HL-60/S4 (cell line): ENCODE results near the gene SP6.

ENCODE experiments used
- in situ Hi-C: fragments of 300-500 bp; cut with MboI; formaldehyde crosslinking; loops from 2 replicates; pipeline ENCODE4 v1.14.3; 2022; ENCODE audit warnings: low sequenced_read_pairs

The SP6 gene

DNA sequence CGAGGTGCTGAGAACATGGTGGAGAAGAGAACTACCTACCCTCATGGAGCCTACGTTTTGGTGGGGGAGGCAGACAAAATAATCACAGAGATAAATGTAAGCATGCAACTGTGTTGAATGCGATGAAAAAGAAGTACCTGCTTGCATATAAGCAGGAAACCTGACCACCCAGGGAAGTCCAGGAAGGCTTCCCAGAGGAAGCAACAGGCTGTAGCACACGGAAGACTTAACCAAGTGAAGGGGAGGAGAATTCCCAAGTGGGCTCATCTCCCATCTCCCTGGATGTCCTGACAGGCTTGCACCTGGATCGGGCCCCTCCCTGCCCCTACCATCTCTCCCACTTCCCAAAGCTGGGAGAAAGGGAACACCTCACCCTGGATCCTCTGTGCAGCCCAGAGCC lies 11.9 kb downstream of the SP6 start:
- in situ Hi-C loops, result loop anchor here (10.0 kb wide), 1 partner anchor 176 kb away; no protein-coding TSS in a partner anchor

DNA sequence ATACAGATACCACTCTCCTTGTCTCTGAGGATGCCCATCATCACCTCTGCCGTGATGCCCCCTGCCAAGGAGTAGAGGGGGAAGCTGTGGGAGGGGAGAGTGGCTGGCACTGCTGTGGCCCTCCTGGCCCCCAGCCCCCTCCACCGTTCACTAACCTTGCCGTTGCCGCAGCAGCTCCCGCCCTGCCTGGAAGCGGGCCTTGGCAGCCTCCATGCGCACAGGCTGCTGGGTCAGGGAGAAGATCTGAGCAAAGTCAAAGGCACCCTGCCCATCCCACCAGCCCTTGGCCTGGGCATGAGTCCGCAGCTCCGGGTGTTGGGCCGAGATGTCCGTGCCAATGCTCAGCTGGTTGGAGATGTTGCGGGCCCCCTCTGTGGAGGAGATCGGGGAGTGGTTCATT lies 12.3 kb downstream of the SP6 start:
- in situ Hi-C loops, result loop anchor here (10.0 kb wide), 1 partner anchor 176 kb away; no protein-coding TSS in a partner anchor

GRCh38 chr17:47837401-47838039 lies 13.4 kb downstream of the SP6 start:
- in situ Hi-C loops, result loop anchor here (10.0 kb wide), 1 partner anchor 177 kb away; no protein-coding TSS in a partner anchor

- in situ Hi-C loops, result loop anchor here (10.0 kb wide), 1 partner anchor 178 kb away; no protein-coding TSS in a partner anchor
Observed at GRCh38 chr17:47836601-47837000, 14.4 kb downstream of the SP6 start.

- in situ Hi-C loops, result loop anchor here (10.0 kb wide), 1 partner anchor 180 kb away; no protein-coding TSS in a partner anchor
Observed at GRCh38 chr17:47834756-47835155, 16.2 kb downstream of the SP6 start.

DNA sequence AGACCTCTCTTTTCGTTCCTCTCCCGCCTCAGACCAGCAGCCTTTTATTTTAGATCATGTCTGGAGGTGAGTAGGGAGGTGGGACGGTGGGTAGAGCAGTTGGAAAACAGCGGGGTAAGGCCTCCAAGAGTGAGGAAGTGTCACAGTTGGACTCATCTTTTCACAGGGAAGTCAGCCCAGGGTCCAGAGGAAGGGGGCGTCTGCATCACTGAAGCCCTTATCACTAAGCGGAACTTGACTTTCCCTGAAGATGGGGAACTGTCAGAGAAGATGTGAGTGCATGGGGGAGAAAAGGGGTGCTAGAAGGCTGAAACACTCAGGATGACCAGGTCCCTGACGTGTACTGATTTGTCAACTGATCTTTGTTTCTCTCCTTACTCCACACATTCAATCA lies 19.0 kb downstream of the SP6 start:
- in situ Hi-C loops, result loop anchor here (10.0 kb wide), 1 partner anchor 183 kb away; no protein-coding TSS in a partner anchor

- in situ Hi-C loops, result loop anchor here (10.0 kb wide), 1 partner anchor 184 kb away; no protein-coding TSS in a partner anchor
Observed at GRCh38 chr17:47831003-47831933, 19.7 kb downstream of the SP6 start, which contains the start of the genes LRRC46 and MRPL10. LRRC46 (plus strand) TSS chr17:47831670; CDS start chr17:47831990, 320 bp downstream. MRPL10 (minus strand) TSS chr17:47831541; CDS start chr17:47831511, 30 bp downstream.

DNA sequence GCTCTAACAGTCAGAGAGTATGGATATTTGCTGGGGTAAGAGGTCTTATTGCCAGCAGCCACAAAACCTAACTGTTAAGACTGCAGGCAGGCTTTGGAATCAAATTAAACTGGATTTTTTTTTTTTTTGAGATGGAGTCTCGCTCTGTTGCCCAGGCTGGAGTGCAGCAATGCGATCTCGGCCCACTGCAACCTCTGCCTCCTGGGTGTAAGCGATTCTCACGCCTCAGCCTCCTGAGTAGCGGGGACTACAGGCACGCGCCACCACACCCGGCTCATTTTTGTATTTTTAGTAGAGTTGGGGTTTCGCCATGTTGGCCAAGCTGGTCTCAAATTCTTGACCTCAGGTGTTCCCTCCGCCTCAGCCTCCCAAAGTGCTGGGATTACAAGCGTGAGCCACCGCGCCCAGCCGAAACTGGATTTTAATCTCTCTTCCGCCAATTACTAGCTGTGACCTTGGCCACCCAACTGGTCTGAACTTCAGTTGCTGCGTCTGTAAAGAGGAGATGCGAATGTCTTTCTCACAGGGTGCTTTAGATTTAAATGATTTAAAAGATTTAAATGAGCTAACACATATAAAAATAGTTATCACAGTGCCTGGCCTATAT lies 20.5 kb downstream of the SP6 start:
- in situ Hi-C loops, result loop anchor here (10.0 kb wide), 1 partner anchor 184 kb away; no protein-coding TSS in a partner anchor

- in situ Hi-C loops, result loop anchor here (10.0 kb wide), 1 partner anchor 185 kb away; no protein-coding TSS in a partner anchor
Observed at GRCh38 chr17:47829870-47830269, 21.1 kb downstream of the SP6 start.

DNA sequence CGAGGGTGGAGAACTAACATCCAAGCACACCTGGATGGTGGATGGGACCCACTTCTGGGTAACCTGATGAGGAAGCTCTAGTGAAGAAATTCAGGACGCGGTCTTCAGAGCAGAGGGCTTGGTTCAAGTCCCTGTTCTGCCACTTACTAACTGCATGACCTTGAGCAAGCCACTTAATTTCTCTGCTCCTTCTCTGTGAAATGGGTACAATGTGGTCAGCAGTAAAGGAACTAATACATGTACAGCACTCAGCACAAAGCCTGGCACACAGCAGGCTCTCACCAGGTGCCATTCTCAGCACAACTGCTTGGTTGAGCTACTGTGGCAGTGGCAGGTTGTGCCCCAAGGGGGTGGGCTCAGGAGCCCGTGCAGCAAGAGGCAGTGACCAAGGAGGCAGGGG lies 27.4 kb downstream of the SP6 start:
- in situ Hi-C loops, result no loop called here

DNA sequence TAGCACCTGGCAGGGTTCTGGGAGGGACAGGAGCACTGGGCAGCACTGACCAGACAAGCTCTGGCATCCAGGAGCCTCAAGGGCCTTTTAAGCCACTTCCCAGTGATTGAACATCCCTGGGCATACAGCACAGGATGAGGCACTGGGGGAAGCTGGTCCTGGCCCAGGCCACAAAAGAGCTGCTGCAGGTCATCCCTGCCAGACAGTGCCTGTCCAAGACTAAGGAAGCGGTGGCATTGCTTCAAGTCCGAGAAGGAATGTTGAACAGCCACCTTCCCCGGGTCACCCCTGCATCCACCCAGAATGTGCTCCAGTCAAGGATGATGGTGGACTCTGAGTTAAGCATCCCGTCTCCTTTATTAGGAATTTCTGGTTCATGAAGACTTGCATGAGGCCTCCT lies 28.2 kb downstream of the SP6 start:
- in situ Hi-C loops, result no loop called here

- in situ Hi-C loops, result no loop called here
Observed at GRCh38 chr17:47821424-47822391, 29.3 kb downstream of the SP6 start, which contains the start of gene OSBPL7. OSBPL7 (minus strand) TSS chr17:47821794; CDS start chr17:47820278, 1,516 bp downstream.

- in situ Hi-C loops, result no loop called here
Observed at GRCh38 chr17:47821031-47821423, 29.9 kb downstream of the SP6 start.

GRCh38 chr17:47820033-47820789 lies 30.8 kb downstream of the SP6 start:
- in situ Hi-C loops, result no loop called here

GRCh38 chr17:47819475-47819874 lies 31.5 kb downstream of the SP6 start:
- in situ Hi-C loops, result no loop called here

GRCh38 chr17:47818002-47818695 lies 32.8 kb downstream of the SP6 start:
- in situ Hi-C loops, result no loop called here

GRCh38 chr17:47816947-47817346 lies 34.0 kb downstream of the SP6 start:
- in situ Hi-C loops, result no loop called here

DNA sequence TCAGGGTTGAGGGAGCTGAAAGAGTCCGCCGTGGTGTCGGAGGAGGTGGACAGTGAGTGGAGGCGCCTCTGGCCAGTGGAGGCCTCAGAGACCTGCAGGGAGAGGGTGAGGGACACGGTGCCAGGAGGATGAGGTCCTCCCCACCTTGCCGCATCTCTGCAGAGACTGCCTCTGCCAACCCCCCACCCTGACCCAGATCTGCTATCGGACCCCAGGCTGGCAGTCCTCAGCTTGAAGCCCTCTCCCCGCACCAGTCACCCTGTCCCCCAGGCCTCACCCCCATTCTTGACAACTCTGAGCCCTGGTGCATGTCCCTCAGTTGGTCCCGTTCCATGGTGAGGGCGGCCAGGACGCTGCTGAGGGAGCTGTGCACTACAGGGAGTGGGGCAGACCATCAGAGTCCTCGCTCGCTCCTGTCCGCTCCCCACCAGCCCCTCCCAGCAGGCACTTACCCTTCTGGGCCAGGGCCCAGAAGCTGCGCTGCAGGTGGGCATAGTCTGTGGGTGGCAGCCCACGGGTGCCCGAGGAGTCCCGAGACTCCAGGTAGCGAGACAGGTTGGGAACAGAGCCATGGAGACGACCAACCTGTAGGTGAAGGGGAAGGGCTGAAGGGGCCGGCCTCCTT lies 34.7 kb downstream of the SP6 start:
- in situ Hi-C loops, result no loop called here
